Measurements from ENCODE around the gene EAPP. TPM values are rescaled to one million over a fixed set of nuclear protein-coding genes. Genes with fewer than 3 reads are reported as not detected.
A peak's percentile ranks its signal among the peaks of the same experiment; 100 is the strongest.

The EAPP gene
- total and polyA plus RNA-seq, 2 of the 13 experiments (the other 11 are each of a cell fraction or from before 2014, with no cell fraction given) = 68.7 to 110 TPM

- TF ChIP-seq ZNF407 (CRISPR knock-in tag; IDR thresholded peaks at IDR 0.05; ENCODE audit: not compliant biosample characterization) = peak; percentile 74
- TF ChIP-seq MAFF (IDR thresholded peaks at IDR 0.05; ENCODE audit: low read depth, low read length) = 0 out of 2 replicates have a peak, but pooled peaks have one; percentile 42
- TF ChIP-seq SOX13 (IDR thresholded peaks at IDR 0.05) = peak; percentile 31; the same call in 1 of the 2 replicates
- peak in 1 of 2 experiments; percentile 84; a peak in 2 of 4 replicates for TF ChIP-seq SOX13 (CRISPR knock-in tag; conservative IDR thresholded peaks at IDR 0.05 in 1 of 2, IDR thresholded peaks at IDR 0.05 in 1 of 2)
- TF ChIP-seq SSRP1 (CRISPR knock-in tag; IDR thresholded peaks at IDR 0.05) = peak; percentile 81
- TF ChIP-seq ZNF441 (CRISPR knock-in tag; IDR thresholded peaks at IDR 0.05; ENCODE audit: borderline replicate concordance) = 0 out of 2 replicates have a peak, but pooled peaks have one; percentile 51
- no peak for TF ChIP-seq SALL2 (CRISPR knock-in tag; IDR thresholded peaks at IDR 0.05)
- TF ChIP-seq AHR (CRISPR knock-in tag; IDR thresholded peaks at IDR 0.05) = peak; percentile 95
- no peak for TF ChIP-seq ZFP41 (CRISPR knock-in tag; IDR thresholded peaks at IDR 0.05; ENCODE audit: borderline replicate concordance)
- TF ChIP-seq KMT2B (CRISPR knock-in tag; IDR thresholded peaks at IDR 0.05) = no peak
- TF ChIP-seq HMG20A (CRISPR knock-in tag; IDR thresholded peaks at IDR 0.05; ENCODE audit: borderline replicate concordance) = peak; percentile 81
- TF ChIP-seq TFDP1 (CRISPR knock-in tag; IDR thresholded peaks at IDR 0.05; ENCODE audit: borderline replicate concordance) = peak; percentile 71; the same call in 1 of the 2 replicates
- no peak for TF ChIP-seq CCAR2 (optimal IDR thresholded peaks at IDR 0.05; ENCODE audit: low read depth, low read length)
- no peak for TF ChIP-seq TFAP4 (IDR thresholded peaks at IDR 0.05; ENCODE audit: borderline replicate concordance, low read depth)
- TF ChIP-seq ZNF354B (CRISPR knock-in tag; IDR thresholded peaks at IDR 0.05) = 0 out of 2 replicates have a peak, but pooled peaks have one; percentile 18
- no peak for TF ChIP-seq GMEB2 (CRISPR knock-in tag; IDR thresholded peaks at IDR 0.05; ENCODE audit: low read depth)
- no peak for TF ChIP-seq ETV6 (CRISPR knock-in tag; conservative IDR thresholded peaks at IDR 0.05)
These were observed 42.6 kb downstream of the EAPP start (continued) for GRCh38 chr14:34496679-34497513.
